OCI-LY3 (cell line): ENCODE measurements around the gene SUPT3H.

Experiments
- EZH2phosphoT487 ChIP-seq: fragments of 200-600 bp; shearing (Covaris generic); IDR thresholded peaks from 2 replicates; pipeline ENCODE4 v1.6.1; 2018; ENCODE audit warnings: antibody characterized with exemption, mixed run types, low read depth
- TF ChIP-seq, protein P1 (sequence below): fragments of 200-600, 300-600 bp; sonication (generic); IDR thresholded peaks from 2 replicates; pipeline ENCODE4 v1.5.1; 2014; ENCODE audit warnings: antibody characterized with exemption, low read length, low read depth

DNA sequence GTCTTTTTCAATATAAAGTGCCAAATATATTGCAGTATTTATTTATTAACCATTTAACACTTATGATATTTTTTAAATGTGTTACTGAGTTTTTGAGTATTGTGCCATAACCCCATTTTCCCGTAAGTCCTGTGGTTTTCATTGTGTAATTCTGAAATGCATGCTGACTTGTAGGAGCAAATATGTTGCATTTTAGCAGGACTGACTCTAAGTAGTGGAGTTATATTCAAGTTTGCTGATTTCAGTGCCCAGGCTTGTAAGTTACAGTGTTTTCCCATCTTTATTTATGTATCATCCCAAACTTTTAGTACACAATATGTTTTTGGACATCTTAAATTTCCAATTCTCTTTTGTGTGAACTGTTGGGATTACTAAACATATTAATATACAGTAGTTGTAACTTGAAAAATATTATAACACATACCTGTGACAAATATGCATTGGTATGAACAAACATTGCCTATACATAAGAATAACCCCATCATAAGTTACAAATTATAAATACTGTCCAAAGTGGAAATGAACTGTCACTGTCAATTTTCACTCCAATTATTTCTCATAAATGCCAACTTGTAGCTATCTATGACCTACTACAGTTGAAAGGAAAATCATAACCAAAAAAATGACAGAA is 228.9 kb downstream of the SUPT3H start:
- TF ChIP-seq, protein P1, sequence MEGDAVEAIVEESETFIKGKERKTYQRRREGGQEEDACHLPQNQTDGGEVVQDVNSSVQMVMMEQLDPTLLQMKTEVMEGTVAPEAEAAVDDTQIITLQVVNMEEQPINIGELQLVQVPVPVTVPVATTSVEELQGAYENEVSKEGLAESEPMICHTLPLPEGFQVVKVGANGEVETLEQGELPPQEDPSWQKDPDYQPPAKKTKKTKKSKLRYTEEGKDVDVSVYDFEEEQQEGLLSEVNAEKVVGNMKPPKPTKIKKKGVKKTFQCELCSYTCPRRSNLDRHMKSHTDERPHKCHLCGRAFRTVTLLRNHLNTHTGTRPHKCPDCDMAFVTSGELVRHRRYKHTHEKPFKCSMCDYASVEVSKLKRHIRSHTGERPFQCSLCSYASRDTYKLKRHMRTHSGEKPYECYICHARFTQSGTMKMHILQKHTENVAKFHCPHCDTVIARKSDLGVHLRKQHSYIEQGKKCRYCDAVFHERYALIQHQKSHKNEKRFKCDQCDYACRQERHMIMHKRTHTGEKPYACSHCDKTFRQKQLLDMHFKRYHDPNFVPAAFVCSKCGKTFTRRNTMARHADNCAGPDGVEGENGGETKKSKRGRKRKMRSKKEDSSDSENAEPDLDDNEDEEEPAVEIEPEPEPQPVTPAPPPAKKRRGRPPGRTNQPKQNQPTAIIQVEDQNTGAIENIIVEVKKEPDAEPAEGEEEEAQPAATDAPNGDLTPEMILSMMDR = no peak
- no peak for TF ChIP-seq EZH2phosphoT487
